A549 (cell line): ENCODE measurements around the gene CA10.

ENCODE experiments used
- CTCF ChIP-seq: fragments of >200 bp; sonication (Bioruptor Twin); formaldehyde crosslinking; IDR thresholded peaks from 3 replicates; pipeline ENCODE4 v1.5.1; 2016
- EHMT2 ChIP-seq: fragments of 200-600 bp; sonication (generic); IDR thresholded peaks from 2 replicates; pipeline ENCODE4 v1.6.1; 2016; ENCODE audit warnings: antibody characterized with exemption, low read depth, mild to moderate bottlenecking, moderate library complexity
- ELK1 ChIP-seq: fragments of 150-350 bp; IDR thresholded peaks from 2 replicates; pipeline ENCODE4 v1.6.1; 2014; ENCODE audit warnings: low read depth, mild to moderate bottlenecking, low read length
- EP300 ChIP-seq, 2 experiments: fragments of >200 bp; sonication (Bioruptor Twin); formaldehyde crosslinking; IDR thresholded peaks; 2 replicates in 1 of 2; 3 replicates in 1 of 2; pipeline ENCODE4 v1.6.1; 2016 to 2017
- HOXB5 ChIP-seq: fragments of 250-450 bp; sonication (Bioruptor Pico); IDR thresholded peaks from 2 replicates; pipeline ENCODE4 v1.5.0; 2020; ENCODE audit warnings: mild to moderate bottlenecking, moderate library complexity
- KDM1A ChIP-seq: fragments of 200-600 bp; sonication (generic); IDR thresholded peaks from 2 replicates; pipeline ENCODE4 v1.6.1; 2016; ENCODE audit warnings: low read depth, mild to moderate bottlenecking
- NPAS2 ChIP-seq: fragments of 250-450 bp; sonication (Bioruptor Pico); IDR thresholded peaks from 2 replicates; pipeline ENCODE4 v1.8.0; 2022; ENCODE audit warnings: mild to moderate bottlenecking, moderate library complexity, borderline replicate concordance
- PHF8 ChIP-seq: fragments of 200-600 bp; sonication (generic); IDR thresholded peaks from 2 replicates; pipeline ENCODE4 v1.6.1; 2016; ENCODE audit warnings: low read depth, mild to moderate bottlenecking, antibody characterized with exemption, moderate library complexity, borderline replicate concordance
- POLR2A ChIP-seq: IDR thresholded peaks from 2 replicates; pipeline ENCODE4 v1.6.1; 2012; ENCODE audit warnings: mild to moderate bottlenecking, low read length
- SREBF2 ChIP-seq: fragments of 450-650 bp; IDR thresholded peaks from 2 replicates; pipeline ENCODE4 v1.6.1; 2014; ENCODE audit warnings: mild to moderate bottlenecking, moderate library complexity
- ZNF302 ChIP-seq: fragments of 250-450 bp; sonication (Bioruptor Pico); IDR thresholded peaks from 2 replicates; pipeline ENCODE4 v1.9.0; 2021; ENCODE audit warnings: inconsistent platforms, mild to moderate bottlenecking, moderate library complexity
- ZSCAN20 ChIP-seq: fragments of 250-450 bp; sonication (Bioruptor Pico); IDR thresholded peaks from 2 replicates; pipeline ENCODE4 v1.8.0; 2022; ENCODE audit warnings: mild to moderate bottlenecking, moderate library complexity
- TF ChIP-seq, protein P1 (sequence below): fragments of 200-600 bp; sonication (generic); IDR thresholded peaks from 2 replicates; pipeline ENCODE4 v1.6.1; 2016; ENCODE audit warnings: antibody characterized with exemption, mild to moderate bottlenecking, moderate library complexity
- TF ChIP-seq, protein P2 (sequence below): fragments of 250-450 bp; sonication (Bioruptor Pico); IDR thresholded peaks from 2 replicates; pipeline ENCODE4 v1.5.0; 2021; ENCODE audit warnings: mild to moderate bottlenecking, moderate library complexity, borderline replicate concordance

DNA sequence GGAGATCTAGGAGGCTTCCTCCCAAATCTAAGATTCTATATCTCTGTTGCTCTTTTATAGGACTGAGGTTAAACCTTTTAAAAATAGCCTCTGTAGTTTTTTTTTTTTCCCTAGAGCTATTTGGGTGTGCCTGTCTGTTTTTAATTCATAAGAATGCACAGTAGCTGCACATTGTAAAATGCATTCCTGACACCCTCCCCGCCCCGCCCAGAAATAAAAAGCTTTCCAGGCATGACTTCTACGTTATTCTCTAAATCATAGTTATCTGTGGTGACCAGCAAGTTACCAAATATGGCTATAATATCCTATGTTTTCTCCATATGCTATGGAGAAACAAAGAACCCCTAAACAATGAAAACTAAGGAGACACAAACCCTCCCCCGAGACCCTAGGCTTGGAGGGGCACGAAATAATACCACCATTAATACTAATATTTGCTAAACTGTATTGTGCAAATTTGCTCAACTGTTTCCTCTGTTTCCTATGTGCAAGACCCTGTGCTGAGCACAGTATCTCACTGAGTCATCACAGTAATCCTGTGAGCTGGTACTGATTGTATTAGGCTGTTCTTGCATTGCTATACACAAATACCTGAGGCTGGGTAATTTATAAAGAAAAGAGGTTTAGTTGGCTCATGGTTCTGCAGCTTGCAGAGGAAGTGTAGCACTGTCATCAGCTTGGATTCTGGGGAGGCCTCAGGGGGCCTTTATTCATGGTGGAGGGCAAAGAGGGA lies 388.3 kb downstream of the CA10 start:
- TF ChIP-seq, protein P1, sequence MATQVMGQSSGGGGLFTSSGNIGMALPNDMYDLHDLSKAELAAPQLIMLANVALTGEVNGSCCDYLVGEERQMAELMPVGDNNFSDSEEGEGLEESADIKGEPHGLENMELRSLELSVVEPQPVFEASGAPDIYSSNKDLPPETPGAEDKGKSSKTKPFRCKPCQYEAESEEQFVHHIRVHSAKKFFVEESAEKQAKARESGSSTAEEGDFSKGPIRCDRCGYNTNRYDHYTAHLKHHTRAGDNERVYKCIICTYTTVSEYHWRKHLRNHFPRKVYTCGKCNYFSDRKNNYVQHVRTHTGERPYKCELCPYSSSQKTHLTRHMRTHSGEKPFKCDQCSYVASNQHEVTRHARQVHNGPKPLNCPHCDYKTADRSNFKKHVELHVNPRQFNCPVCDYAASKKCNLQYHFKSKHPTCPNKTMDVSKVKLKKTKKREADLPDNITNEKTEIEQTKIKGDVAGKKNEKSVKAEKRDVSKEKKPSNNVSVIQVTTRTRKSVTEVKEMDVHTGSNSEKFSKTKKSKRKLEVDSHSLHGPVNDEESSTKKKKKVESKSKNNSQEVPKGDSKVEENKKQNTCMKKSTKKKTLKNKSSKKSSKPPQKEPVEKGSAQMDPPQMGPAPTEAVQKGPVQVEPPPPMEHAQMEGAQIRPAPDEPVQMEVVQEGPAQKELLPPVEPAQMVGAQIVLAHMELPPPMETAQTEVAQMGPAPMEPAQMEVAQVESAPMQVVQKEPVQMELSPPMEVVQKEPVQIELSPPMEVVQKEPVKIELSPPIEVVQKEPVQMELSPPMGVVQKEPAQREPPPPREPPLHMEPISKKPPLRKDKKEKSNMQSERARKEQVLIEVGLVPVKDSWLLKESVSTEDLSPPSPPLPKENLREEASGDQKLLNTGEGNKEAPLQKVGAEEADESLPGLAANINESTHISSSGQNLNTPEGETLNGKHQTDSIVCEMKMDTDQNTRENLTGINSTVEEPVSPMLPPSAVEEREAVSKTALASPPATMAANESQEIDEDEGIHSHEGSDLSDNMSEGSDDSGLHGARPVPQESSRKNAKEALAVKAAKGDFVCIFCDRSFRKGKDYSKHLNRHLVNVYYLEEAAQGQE: no peak
- TF ChIP-seq CTCF (no peak), PHF8 (no peak), SREBF2 (no peak), EP300 (IDR thresholded peaks at IDR 0.05) (no peak), EHMT2 (no peak), ELK1 (no peak), ZSCAN20 (CRISPR knock-in tag) (no peak), NPAS2 (CRISPR knock-in tag) (no peak), POLR2A (no peak), KDM1A (no peak), HOXB5 (CRISPR knock-in tag) (no peak), ZNF302 (no peak)
- TF ChIP-seq, protein P2, sequence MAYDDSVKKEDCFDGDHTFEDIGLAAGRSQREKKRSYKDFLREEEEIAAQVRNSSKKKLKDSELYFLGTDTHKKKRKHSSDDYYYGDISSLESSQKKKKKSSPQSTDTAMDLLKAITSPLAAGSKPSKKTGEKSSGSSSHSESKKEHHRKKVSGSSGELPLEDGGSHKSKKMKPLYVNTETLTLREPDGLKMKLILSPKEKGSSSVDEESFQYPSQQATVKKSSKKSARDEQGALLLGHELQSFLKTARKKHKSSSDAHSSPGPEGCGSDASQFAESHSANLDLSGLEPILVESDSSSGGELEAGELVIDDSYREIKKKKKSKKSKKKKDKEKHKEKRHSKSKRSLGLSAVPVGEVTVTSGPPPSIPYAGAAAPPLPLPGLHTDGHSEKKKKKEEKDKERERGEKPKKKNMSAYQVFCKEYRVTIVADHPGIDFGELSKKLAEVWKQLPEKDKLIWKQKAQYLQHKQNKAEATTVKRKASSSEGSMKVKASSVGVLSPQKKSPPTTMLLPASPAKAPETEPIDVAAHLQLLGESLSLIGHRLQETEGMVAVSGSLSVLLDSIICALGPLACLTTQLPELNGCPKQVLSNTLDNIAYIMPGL (CRISPR knock-in tag): no peak
